GM21390 (cell line): ENCODE results near the gene ZNF678.
"Not testable (repeated sequence)": the region's sequence is repeated elsewhere in the genome, so short reads cannot be mapped to it uniquely, and the experiment has no call there.

Source experiments
- ATAC-seq: cut with Tn5 transposase; IDR thresholded peaks from one replicate; pipeline ENCODE4 v1.9.1; 2021; ENCODE audit not compliant: unreplicated experiment

ZNF678 gene

DNA sequence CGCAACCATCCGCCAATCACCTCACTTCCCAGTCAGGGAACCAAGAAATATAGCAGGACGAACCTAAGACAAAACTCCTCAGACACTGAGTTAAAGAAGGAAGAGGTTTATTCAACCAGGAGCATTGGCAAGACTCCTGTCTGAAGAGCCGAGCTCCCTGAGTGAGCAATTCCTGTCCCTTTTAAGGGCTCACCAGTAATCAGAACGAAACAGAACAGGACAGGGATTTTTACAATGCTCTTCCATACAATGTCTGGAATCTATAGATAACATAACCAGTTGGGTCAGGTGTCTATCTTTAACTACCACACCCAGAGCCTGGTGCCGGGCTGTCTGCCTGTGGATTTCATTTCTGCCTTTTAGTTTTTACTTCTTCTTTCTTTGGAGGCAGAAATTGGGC, 32.9 kb downstream of the ZNF678 start:
- ATAC-seq = not testable (repeated sequence)

DNA sequence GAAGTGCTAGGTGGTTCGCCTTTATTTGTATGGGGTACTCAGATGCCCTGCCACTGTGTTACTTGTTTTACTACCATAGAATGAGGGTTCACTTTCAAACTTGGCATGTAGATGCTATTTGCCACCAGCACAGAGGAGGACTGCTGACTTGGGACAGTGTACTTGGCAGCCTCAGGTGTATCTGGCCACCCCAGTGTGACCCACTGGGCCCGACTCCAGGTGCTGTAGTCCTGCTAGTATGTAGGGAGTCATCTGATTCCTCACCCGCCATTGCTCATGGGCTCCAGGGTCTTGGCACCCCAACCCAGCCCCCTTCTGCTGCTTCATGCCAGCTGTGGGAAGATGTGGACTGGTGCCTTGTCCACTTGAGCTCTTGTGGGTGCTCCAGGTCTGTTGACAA, 40.0 kb downstream of the ZNF678 start:
- ATAC-seq = no peak

DNA sequence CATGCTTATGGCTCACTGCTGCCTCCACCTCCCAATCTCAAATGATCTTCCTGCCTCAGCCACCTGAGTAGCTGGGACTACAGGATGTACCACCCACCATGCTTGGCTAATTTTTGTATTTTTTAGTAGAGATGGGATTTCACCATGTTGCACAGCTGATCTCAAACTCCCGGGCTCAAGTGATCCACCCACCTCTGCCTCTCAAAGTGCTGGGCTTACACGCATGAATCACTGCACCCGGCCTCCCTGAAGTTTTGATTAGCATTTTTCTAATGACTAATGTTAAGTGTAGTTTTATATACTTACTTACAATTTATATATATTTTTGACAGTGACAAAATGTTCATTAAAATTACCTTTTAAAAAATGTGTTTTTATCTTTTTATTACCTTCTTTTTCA, 41.1 kb downstream of the ZNF678 start:
- ATAC-seq = no peak

DNA sequence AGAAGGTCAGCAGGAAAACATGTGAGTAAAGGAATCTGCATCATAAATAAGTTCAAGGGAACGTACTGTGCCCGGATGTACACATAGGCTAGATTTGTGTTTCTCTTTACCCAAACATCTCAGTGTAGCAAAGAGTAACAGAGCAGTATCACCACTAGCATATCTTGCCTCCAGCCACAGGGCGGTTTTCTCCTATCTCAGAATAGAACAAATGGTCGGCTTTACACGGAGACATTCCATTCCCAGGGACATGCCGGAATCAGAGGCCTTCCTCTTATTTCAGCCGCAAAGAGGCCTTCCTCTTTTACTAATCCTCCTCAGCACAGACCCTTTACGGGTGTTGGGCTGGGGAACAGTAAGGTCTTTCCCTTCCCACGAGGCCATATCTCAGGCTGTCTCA, 42.9 kb downstream of the ZNF678 start:
- ATAC-seq = not testable (repeated sequence)

DNA sequence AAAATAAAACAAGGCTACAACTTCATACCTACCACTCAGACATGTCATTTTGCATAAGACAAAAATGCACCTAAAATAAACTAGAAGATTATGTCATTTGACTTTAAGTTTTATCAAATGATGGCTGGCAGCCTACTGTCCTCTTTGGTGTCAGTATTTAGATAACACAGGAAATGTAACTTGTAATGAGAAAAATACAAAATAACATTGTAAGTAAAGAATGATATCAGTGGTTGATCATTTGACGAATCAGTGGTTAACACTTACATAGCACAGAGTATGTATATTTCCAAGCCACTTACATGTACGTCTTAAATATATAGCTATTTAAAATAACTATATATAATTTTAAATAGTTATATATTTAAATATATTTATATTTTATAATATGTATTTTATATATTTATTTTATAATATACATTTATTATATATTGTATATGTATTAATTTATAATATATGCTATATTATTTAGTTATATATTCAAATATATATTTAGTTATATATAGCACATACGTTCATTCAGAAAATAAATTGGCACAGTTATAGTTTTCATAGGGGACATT, 44.1 kb downstream of the ZNF678 start:
- no peak for ATAC-seq

DNA sequence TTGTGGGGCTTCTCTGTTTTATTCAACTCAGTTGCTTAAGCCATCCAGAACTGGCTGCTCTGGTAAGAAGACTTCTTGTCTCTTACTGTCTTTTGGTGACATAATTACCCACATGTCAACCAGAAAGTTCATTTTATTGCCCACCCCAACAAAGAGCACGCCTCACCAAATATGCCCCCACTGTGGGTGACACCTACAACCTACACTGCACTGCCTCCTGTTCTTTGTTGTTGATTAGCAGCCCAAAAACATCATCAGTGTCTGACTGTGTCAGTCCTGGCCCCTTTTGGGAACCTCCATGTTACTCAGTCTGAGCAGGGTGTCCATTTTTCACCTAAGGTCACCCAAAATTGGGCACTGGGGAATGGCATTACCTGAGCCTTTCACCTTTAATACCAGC, 49.3 kb downstream of the ZNF678 start:
- no peak for ATAC-seq

DNA sequence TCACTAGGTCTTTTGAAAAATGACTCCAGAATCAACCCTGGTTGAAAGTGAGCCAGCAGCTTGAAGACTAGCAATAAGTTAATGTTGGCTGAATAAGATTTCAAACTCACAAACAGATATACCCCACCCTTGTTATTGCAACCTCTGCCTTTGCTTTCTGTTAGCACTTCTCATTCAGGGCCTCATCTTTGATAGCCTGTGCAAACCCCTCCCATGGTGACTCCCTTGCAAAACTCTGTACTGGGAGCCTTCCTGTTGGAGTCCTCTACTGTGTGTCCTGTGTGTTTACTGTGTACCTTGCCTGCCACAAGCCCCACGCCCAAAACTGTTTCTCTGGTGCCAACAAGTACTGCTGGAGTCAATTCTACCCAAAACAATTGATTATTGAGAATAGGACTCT, 50.2 kb downstream of the ZNF678 start:
- no peak for ATAC-seq

DNA sequence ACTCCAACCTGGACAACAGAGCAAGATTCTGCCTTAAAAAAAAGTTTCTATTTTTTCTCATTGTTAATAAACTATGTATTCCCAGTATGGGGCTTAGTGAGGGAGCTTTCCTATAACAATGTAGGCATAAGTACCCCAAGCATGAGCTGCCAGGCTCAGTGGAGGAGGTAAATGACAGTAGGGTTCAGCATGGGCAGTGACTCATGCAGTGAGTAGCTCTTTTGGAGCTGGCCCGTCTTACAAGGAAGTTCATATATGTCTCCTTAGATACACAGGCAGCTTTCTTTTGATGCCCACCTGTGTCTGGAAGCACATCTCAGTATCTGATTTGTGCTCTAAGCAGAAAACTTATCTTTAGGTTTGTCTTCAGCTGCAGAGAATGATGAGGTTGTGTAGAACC, 57.9 kb downstream of the ZNF678 start:
- ATAC-seq = no peak

DNA sequence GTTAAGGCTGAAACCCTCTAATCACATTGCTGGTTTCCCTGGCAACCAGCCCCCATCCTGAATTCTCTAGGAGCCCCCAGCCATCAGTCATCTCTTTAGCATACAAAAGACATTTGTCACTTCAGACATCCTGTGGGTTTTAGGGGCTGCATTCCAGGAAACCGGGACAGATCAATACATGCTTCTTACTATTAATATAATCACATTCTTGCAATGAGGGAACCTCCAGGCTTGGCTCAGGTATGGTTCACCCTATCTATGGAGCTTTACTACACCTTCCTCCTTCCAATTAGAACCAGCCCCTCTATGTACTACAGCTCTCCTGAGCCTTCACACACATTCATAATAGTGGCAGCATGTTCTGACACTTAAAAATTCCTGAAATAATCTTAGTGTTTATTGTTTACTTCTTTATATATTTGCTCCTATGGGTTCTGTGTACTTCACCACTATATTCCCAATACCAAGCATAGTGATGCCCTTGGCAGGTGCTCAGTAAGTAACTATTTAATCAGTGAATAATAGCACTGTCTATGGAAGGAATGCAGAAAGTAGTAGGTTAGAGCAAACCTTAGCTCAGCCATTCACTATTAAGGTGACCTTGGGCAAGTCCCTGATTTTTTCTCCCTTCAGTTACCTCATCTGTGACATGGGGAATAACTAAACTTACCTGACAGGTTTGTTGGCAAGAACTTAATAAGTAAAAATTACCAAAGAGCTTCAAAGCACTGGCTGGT, 59.6 kb downstream of the ZNF678 start:
- no peak for ATAC-seq

DNA sequence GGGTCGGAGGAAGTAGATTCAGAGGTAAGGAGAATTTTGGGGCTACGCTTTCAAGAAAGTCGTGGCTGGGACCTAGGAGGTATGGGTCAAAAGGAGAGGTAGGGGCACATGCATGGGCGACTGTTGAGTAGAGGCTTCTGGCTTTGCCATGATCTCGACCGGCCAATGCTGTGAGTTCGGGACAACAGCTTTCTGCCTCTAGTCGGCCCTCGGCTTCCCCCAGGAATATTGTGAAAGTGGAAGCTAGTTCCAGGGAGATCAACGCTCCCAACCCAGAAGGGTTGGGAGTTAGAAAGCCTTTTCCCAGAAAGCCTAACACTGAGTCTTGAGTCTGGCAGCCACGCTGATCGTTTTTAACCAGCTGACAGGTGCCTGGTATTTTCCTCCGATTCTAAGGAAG, 69.0 kb downstream of the ZNF678 start:
- no peak for ATAC-seq

DNA sequence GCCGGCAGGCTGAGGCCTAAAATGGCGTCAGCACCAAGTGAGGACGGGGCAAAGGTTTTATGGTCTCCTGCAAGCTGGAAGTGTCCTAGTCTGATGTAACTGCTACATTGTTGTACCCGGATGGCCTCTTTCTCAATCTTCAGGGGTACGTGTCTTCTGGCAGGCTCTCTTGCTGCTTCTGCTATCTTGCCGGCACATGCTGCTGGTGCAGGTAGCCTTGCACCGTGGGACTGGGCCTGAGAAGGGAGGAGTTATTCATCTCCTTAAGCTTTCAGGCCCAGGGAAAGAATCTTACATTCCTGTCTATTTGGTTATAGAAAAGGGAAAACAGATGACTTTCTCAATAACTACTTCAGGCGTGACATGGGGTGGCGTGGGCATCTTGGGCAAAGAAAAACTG, 72.2 kb downstream of the ZNF678 start:
- ATAC-seq = no peak

DNA sequence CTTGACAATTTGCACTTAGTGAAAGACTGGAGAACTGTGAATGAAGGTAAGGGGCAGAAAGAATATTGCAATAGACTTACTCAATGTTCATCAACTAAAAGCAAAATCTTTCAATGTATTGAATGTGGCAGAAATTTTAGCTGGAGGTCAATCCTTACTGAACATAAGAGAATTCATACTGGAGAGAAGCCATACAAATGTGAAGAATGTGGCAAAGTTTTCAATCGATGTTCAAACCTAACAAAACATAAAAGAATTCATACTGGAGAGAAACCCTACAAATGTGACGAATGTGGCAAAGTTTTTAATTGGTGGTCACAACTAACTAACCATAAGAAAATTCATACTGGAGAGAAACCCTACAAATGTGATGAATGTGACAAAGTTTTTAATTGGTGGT, 91.1 kb downstream of the ZNF678 start:
- ATAC-seq = no peak

DNA sequence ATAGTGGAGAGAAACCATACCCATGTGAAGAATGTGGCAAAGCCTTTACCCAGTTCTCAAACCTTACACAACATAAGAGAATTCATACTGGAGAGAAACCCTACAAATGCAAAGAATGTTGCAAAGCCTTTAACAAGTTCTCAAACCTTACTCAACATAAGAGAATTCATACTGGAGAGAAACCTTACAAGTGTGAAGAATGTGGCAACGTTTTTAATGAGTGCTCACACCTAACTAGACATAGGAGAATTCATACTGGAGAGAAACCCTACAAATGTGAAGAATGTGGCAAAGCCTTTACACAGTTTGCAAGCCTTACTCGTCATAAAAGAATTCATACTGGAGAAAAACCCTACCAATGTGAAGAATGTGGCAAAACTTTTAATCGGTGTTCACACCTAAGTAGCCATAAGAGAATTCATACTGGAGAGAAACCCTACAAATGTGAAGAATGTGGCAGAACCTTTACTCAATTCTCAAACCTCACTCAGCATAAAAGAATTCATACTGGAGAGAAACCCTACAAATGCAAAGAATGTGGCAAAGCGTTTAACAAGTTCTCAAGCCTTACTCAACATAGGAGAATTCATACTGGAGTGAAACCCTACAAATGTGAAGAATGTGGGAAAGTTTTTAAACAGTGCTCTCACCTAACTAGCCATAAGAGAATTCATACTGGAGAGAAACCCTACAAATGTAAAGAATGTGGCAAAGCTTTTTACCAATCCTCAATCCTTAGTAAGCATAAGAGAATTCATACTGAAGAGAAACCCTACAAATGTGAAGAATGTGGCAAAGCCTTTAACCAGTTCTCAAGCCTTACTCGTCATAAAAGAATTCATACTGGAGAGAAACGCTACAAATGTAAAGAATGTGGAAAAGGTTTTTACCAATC, 91.7 kb downstream of the ZNF678 start:
- no peak for ATAC-seq

DNA sequence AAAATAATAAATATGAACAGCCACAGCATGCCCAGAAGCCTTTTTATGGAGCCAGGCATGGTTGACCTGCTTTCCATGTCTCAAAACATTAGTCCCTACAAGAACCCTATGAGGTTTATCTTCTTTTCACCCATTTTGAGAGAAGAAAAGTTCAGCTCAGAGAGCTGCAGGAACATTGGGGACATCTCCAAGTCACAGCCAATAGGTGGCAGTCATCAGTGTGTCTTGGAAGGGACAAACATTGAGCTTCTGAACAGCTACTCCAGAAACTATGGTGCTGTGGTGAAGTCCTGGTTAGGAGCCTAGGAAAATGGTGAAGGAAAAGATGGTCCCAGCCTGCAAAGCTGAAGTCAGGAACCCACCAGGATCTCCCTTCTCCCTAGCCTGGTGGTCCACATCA, 98.1 kb downstream of the ZNF678 start:
- ATAC-seq = no peak

DNA sequence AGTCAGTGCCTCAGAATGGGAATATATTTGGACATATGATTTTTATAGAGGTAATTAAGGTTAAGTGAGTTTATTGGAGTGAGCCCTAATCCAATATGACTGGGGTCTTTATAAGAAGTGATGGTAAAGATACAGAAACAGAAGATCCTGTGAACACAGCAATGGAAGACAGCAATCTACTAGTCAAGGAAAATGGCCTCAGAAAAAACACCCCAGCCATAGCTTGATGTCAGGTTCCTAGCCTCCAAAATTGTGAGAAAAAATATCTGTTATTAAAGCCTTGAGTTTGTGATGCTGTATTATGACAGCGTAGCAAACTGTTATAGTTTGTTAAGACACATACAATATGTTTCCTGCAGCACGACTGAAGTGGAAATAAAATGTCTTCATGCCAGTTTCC, 99.6 kb downstream of the ZNF678 start:
- no peak for ATAC-seq

DNA sequence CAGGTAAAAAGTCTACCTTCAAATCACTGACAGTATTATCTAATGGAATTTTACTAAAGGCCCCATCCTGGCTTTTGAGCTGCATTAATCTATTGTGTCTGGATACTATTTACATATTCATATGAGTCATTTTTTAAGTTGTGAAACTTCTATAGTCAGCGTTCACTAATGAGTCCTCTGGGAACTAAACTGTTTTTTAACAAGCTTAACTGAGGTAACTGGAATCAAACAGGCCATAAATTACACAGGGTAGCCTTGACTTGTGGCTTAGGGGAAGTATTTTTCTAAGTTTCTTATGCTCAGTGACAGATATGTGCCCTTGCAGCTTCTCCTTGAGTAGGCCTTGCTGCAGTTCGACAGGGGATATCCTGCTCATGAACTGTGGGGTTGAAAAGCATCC, 102.9 kb downstream of the ZNF678 start:
- ATAC-seq = no peak

DNA sequence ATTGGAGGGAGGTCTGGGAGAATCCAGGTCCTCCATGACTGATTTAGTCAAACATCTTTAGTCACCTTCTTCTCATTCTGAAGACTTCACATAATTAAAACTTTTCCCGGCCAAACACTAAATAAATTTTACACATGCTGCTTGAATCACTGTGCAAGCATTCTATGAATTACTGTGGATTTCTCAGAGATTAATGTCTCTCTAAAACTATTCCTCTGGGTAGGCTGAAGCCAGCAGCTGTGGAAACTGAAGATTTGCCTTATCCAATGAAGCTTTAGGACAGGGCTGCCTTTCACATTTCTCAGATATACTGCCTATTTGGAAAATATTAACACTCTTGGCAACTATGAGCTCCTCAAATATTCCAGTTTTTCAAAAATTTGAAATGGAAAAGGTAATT, 110.1 kb downstream of the ZNF678 start:
- no peak for ATAC-seq

DNA sequence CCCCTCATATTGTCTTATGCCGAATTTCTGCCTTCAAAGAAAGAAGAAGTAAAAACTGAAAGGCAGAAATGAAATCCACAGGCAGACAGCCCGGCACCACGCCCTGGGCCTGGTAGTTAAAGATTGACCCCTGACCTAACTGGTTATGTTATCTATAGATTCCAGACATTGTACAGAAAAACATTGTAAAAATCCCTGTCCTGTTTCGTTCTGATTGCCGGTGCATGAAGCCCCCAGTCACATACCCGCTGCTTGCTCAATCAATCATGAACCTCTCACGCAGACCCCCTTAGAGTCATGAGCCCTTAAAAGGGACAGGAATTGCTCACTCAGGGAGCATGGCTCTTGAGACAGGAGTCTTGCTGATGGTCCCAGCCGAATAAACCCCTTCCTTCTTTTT, 122.5 kb downstream of the ZNF678 start:
- no peak for ATAC-seq

DNA sequence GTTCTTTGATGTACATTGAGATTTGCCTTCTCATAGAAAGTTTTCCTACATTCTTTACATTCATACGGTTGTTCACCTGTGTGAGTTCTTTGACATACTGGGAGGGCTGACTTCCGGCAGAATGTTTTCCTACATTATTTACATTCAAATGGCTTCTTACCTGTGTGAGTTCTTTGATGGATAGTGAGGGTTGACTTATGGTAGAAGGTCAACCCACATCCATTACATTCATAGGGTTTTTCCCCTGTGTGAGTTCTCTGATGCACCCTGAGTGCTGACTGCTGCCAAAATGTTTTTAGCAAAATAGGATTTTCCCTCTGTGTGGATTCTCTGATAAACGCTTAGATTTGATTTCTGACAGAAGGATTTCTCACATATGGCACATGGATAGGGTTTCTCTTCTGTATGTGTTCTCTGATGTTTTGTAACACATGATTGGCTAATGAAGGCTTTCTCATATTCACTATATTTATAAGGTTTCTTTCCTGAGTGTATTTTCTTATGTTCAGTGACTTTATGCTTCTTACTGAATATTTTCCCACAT, 134.0 kb downstream of the ZNF678 start:
- ATAC-seq = no peak

DNA sequence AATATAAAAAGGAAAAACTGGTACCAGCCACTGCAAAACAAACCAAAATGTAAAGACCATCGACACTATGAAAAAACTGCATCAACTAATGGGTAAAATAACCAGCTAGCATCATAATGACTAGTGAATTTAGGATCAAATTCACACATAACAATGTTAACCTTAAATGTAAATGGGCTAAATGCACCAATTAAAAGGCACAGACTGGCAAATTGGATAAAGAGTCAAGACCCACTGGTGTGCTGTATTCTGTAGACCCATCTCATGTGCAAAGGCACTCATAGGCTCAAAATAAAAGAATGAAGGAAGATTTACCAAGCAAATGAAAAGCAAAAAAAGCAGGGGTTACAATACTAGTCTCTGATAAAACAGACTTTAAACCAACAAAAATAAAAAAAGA, 138.3 kb downstream of the ZNF678 start:
- not testable (repeated sequence) for ATAC-seq

DNA sequence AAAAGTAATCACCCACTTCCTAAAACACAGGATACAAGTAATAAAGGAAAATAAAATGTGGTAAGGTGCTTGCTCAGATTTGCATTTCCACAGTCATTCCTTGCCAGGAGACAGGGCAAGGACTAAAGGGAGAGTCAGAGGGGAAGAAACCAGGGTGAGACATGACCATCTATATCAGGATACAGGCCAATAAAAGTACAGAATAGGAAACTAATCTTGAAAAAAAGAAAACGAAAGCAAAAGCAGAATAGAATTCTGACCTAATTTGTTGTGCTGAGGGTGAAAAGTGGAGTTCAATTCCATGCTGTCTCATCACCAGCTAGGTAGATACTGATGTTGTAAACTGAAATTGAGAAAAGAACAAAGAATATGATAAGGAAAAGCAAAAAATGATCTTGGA, 144.5 kb downstream of the ZNF678 start:
- ATAC-seq = no peak

DNA sequence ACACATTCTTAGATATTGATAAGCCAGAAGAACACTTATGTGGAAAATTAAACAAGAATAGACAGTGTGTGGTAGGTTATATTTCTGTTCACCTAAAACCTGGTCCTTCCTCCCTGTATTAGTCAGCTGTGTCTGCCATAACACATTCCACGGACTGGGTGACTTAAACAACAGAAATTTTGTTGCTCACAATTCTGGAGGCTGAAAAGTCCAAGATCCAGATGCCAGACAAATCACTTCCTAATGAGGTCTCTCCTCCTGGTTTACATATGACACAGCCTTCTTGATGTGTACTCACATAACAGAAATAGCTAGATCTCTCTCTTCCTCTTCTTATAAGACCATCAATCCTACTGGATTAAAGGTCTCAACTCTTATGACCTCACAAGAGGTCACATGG, 146.1 kb downstream of the ZNF678 start:
- ATAC-seq = no peak
